ENCODE data around the gene GRHL3. TPM values are rescaled to one million over a fixed set of nuclear protein-coding genes. Genes with fewer than 3 reads are reported as not detected.

Gene GRHL3
- total and polyA plus RNA-seq, 10 of the 15 experiments (the other 5 are each of a cell fraction or from before 2014, with no cell fraction given) = 0.07 to 0.87 (median 0.34) TPM

DNA sequence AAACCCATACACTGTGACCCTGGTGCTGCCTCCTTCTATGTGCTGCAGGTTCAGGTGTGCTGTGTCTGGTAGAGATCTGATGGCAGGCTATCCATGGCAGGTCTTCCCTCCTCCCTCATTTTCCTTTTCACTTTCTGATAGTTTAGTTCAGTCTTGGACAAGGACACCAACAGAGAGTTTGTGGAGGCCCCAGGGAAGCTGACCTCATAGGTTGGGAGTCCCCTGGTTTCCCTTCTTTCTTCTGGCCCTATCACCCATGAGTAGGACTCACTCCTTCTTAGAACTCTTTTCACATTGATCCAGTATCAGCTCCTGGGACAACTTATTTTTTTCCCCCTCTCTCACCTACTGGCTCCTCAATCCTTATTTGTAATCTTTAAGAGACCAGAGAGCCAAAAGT is 8.3 kb downstream of the GRHL3 start (continued):
- TF ChIP-seq, protein P1, sequence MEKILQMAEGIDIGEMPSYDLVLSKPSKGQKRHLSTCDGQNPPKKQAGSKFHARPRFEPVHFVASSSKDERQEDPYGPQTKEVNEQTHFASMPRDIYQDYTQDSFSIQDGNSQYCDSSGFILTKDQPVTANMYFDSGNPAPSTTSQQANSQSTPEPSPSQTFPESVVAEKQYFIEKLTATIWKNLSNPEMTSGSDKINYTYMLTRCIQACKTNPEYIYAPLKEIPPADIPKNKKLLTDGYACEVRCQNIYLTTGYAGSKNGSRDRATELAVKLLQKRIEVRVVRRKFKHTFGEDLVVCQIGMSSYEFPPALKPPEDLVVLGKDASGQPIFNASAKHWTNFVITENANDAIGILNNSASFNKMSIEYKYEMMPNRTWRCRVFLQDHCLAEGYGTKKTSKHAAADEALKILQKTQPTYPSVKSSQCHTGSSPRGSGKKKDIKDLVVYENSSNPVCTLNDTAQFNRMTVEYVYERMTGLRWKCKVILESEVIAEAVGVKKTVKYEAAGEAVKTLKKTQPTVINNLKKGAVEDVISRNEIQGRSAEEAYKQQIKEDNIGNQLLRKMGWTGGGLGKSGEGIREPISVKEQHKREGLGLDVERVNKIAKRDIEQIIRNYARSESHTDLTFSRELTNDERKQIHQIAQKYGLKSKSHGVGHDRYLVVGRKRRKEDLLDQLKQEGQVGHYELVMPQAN (conservative IDR thresholded peaks at IDR 0.05) = no peak
- TF ChIP-seq KAT2A (conservative IDR thresholded peaks at IDR 0.05; ENCODE audit: control insufficient read depth, low read depth, low read length) = no peak
- TF ChIP-seq NR2C1 (IDR thresholded peaks at IDR 0.05) = no peak
- TF ChIP-seq, protein P2, sequence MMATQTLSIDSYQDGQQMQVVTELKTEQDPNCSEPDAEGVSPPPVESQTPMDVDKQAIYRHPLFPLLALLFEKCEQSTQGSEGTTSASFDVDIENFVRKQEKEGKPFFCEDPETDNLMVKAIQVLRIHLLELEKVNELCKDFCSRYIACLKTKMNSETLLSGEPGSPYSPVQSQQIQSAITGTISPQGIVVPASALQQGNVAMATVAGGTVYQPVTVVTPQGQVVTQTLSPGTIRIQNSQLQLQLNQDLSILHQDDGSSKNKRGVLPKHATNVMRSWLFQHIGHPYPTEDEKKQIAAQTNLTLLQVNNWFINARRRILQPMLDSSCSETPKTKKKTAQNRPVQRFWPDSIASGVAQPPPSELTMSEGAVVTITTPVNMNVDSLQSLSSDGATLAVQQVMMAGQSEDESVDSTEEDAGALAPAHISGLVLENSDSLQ (IDR thresholded peaks at IDR 0.05) = no peak
- no peak for TF ChIP-seq IKZF1 (conservative IDR thresholded peaks at IDR 0.05)
- TF ChIP-seq EED (IDR thresholded peaks at IDR 0.05; ENCODE audit: low read depth) = no peak
- TF ChIP-seq RUNX3 (IDR thresholded peaks at IDR 0.05; ENCODE audit: low read length) = no peak
- TF ChIP-seq, protein P3, sequence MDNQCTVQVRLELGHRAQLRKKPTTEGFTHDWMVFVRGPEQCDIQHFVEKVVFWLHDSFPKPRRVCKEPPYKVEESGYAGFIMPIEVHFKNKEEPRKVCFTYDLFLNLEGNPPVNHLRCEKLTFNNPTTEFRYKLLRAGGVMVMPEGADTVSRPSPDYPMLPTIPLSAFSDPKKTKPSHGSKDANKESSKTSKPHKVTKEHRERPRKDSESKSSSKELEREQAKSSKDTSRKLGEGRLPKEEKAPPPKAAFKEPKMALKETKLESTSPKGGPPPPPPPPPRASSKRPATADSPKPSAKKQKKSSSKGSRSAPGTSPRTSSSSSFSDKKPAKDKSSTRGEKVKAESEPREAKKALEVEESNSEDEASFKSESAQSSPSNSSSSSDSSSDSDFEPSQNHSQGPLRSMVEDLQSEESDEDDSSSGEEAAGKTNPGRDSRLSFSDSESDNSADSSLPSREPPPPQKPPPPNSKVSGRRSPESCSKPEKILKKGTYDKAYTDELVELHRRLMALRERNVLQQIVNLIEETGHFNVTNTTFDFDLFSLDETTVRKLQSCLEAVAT (IDR thresholded peaks at IDR 0.05) = no peak
- TF ChIP-seq NBN (IDR thresholded peaks at IDR 0.05) = no peak

DNA sequence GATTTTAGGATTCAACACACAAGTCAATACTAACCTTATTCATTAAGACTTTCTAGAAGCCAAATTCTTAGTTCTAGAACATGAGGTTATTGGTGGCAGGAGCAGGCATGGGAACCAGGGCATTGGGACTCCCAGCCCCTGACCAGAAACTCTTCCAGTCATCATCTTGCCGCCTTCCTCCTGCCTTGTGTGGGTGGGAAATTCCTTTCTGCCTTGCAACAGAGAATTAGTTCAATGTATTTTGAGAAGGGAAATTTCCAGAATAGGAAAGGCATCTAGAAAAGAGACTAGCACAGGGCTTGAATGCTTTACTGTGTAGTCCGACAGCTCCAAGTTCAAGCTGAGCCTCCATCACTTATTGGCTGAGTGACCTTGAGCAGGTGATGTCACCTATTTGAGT is 8.7 kb downstream of the GRHL3 start:
- ChIA-PET CTCF (no interaction called here), RAD21 (ENCODE audit: unreplicated experiment) (no interaction called here), POLR2A (no interaction called here), SMC1A (ENCODE audit: uncharacterized antibody, unreplicated experiment) (no interaction called here)
- BruUV-seq (replicated peaks) = no TSS peak
- FAIRE-seq (no peak), ATAC-seq (no peak), DNase-seq (ENCODE audit: low read depth, low spot score) (no peak)
- Histone ChIP-seq H3K79me2 (ENCODE audit: control insufficient read depth, insufficient read depth, low read length) (no peaks in the 10 kb centered on the region), H2AFZ (ENCODE audit: control insufficient read depth, low read depth, low read length) (no peak overlapping the region), H4K20me1 (ENCODE audit: control insufficient read depth, insufficient read depth) (no peaks in the 10 kb centered on the region), H3K4me2 (ENCODE audit: control insufficient read depth, insufficient read depth) (no peak overlapping the region), H3K27ac (ENCODE audit: control insufficient read depth, insufficient read depth) (no peak overlapping the region), H3K4me3 (no peak overlapping the region), H3K27me3 (replicated peaks in 1 of 2; ENCODE audit: control insufficient read depth in 2 of 2, insufficient read depth in 2 of 2, low read length in 1 of 2) (peaks cover 3 to 13% of the 10 kb centered on the region in 2 experiments), H3K9ac (ENCODE audit: control insufficient read depth, insufficient read depth, low read length) (no peak overlapping the region), H3K4me1 (ENCODE audit: control insufficient read depth, insufficient read depth, low read length) (no peaks in the 10 kb centered on the region), H3K9me3 (replicated peaks; ENCODE audit: control insufficient read depth, insufficient read depth, low read length) (no peaks in the 10 kb centered on the region), H3K36me3 (ENCODE audit: control insufficient read depth in 2 of 2, insufficient read depth in 2 of 2, low read length in 1 of 2) (no peaks in the 10 kb centered on the region)
- in situ Hi-C loops (cut with MboI) (no loop called here), intact Hi-C loops (cut with micrococcal nuclease; ENCODE audit: unreplicated experiment) (no loop called here)
- 45% methylated on average over 2 of the region's 2 CpGs for WGBS (ENCODE audit: insufficient coverage, insufficient replicate concordance, low lambda C conversion rate, missing lambda C conversion rate)
- TF ChIP-seq POU2F2 (IDR thresholded peaks at IDR 0.05; ENCODE audit: borderline replicate concordance, low read depth, low read length) (no peak), TCF7 (IDR thresholded peaks at IDR 0.05; ENCODE audit: borderline replicate concordance) (no peak), BACH1 (IDR thresholded peaks at IDR 0.05; ENCODE audit: borderline replicate concordance) (no peak), KDM1A (IDR thresholded peaks at IDR 0.05; ENCODE audit: borderline replicate concordance) (no peak), LARP7 (IDR thresholded peaks at IDR 0.05) (no peak), SUZ12 (IDR thresholded peaks at IDR 0.05; ENCODE audit: unreplicated experiment) (no peak), MYC (IDR thresholded peaks at IDR 0.05; ENCODE audit: insufficient read depth, insufficient read length, insufficient replicate concordance, low read length, severe bottlenecking) (no peak), RUNX3 (IDR thresholded peaks at IDR 0.05; ENCODE audit: low read length) (no peak), ZNF622 (IDR thresholded peaks at IDR 0.05) (no peak)
- TF ChIP-seq, protein P4, sequence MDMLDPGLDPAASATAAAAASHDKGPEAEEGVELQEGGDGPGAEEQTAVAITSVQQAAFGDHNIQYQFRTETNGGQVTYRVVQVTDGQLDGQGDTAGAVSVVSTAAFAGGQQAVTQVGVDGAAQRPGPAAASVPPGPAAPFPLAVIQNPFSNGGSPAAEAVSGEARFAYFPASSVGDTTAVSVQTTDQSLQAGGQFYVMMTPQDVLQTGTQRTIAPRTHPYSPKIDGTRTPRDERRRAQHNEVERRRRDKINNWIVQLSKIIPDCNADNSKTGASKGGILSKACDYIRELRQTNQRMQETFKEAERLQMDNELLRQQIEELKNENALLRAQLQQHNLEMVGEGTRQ (IDR thresholded peaks at IDR 0.05; ENCODE audit: borderline replicate concordance, low read depth, low read length) = no peak
- TF ChIP-seq, protein P5, sequence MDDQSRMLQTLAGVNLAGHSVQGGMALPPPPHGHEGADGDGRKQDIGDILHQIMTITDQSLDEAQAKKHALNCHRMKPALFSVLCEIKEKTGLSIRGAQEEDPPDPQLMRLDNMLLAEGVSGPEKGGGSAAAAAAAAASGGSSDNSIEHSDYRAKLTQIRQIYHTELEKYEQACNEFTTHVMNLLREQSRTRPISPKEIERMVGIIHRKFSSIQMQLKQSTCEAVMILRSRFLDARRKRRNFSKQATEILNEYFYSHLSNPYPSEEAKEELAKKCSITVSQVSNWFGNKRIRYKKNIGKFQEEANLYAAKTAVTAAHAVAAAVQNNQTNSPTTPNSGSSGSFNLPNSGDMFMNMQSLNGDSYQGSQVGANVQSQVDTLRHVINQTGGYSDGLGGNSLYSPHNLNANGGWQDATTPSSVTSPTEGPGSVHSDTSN (IDR thresholded peaks at IDR 0.05; ENCODE audit: insufficient replicate concordance, low read depth, low read length) = no peak
